ENCODE results near the gene MYH11.

MYH11 gene

GRCh38 chr16:15775209-15775608 lies 81.6 kb downstream of the MYH11 start:
- DNase-seq: no peak

- no peak for DNase-seq
Observed at GRCh38 chr16:15773968-15774367, 82.9 kb downstream of the MYH11 start.

- no peak for DNase-seq
Observed at GRCh38 chr16:15772579-15773293, 84.1 kb downstream of the MYH11 start.

- no peak for DNase-seq
Observed at GRCh38 chr16:15771694-15772093, 85.1 kb downstream of the MYH11 start.

- no peak for DNase-seq
Observed at GRCh38 chr16:15770512-15770911, 86.3 kb downstream of the MYH11 start.

GRCh38 chr16:15770107-15770506 lies 86.7 kb downstream of the MYH11 start:
- no peak for DNase-seq

- DNase-seq: no peak
Observed at GRCh38 chr16:15769239-15769638, 87.6 kb downstream of the MYH11 start.

GRCh38 chr16:15768201-15768600 lies 88.6 kb downstream of the MYH11 start:
- DNase-seq: no peak

- no peak for DNase-seq
Observed at GRCh38 chr16:15766918-15767317, 89.9 kb downstream of the MYH11 start.

GRCh38 chr16:15765880-15766279 lies 90.9 kb downstream of the MYH11 start:
- DNase-seq: peak; percentile 35

GRCh38 chr16:15765116-15765515 lies 91.7 kb downstream of the MYH11 start:
- no peak for DNase-seq

GRCh38 chr16:15764112-15764511 lies 92.7 kb downstream of the MYH11 start:
- DNase-seq: no peak

GRCh38 chr16:15760129-15760528 lies 96.7 kb downstream of the MYH11 start:
- DNase-seq: no peak

- DNase-seq: no peak
Observed at GRCh38 chr16:15759070-15759469, 97.8 kb downstream of the MYH11 start.

- DNase-seq: no peak
Observed at GRCh38 chr16:15757630-15758251, 99.1 kb downstream of the MYH11 start.

GRCh38 chr16:15757077-15757386 lies 99.8 kb downstream of the MYH11 start:
- no peak for DNase-seq

GRCh38 chr16:15754821-15755534 lies 101.8 kb downstream of the MYH11 start:
- DNase-seq: no peak

GRCh38 chr16:15752717-15753488 lies 103.9 kb downstream of the MYH11 start:
- DNase-seq: no peak

GRCh38 chr16:15751940-15752339 lies 104.9 kb downstream of the MYH11 start:
- no peak for DNase-seq

GRCh38 chr16:15749985-15750384 lies 106.8 kb downstream of the MYH11 start:
- no peak for DNase-seq

GRCh38 chr16:15749371-15749770 lies 107.5 kb downstream of the MYH11 start:
- DNase-seq: no peak

GRCh38 chr16:15748654-15749053 lies 108.2 kb downstream of the MYH11 start:
- no peak for DNase-seq

- no peak for DNase-seq
Observed at GRCh38 chr16:15747937-15748336, 108.9 kb downstream of the MYH11 start.

- no peak for DNase-seq
Observed at GRCh38 chr16:15746332-15746731, 110.5 kb downstream of the MYH11 start.

Measured in CD4-positive, alpha-beta T cell treated with Interleukin-15 for 1 hour (primary cell).